Endothelial cell of umbilical vein (primary cell): ENCODE measurements around the gene GSTP1. TPM values are rescaled to one million over a fixed set of nuclear protein-coding genes. Genes with fewer than 3 reads are reported as not detected.
A peak's percentile ranks its signal among the peaks of the same experiment; 100 is the strongest.

Experiments
- BruUV-seq: library from RNA; stranded (reverse); fragments of 400-500 nt; replicated peaks from 2 replicates; lab custom pipeline; 2021; lab: Mats Ljungman, UMichigan
- CTCF ChIA-PET: fragments of 300-600, 350-600 bp; sonication (Branson Sonifier 250); formaldehyde crosslinking; loops from one replicate; lab custom pipeline; 2021; ENCODE audit warnings: antibody characterized with exemption, inconsistent platforms; lab: Charles Lee
- POLR2A ChIA-PET: fragments of 300-600, 350-600 bp; sonication (Branson Sonifier 250); formaldehyde crosslinking; loops from one replicate; lab custom pipeline; 2021; ENCODE audit warnings: antibody characterized with exemption, inconsistent platforms; lab: Charles Lee
- DNase-seq: peaks from one replicate; pipeline ENCODE4 v3.0.0-alpha.2; 2011; ENCODE audit warnings: low read depth, low spot score
- FAIRE-seq: peaks from 2 replicates; lab custom pipeline; 2011; peaks lifted over from hg19 to GRCh38; lab: Jason Lieb, UNC
- H2AFZ ChIP-seq: 2 replicates; pipeline ENCODE4 v1.6.0; 2012; ENCODE audit warnings: low read depth, low read length, control low read depth, inconsistent platforms
- H3K27ac ChIP-seq: 2 replicates; pipeline ENCODE4 v1.5.1; 2011; ENCODE audit warnings: low read depth, mild to moderate bottlenecking, control low read depth, low read length, moderate library complexity; ENCODE audit not compliant: insufficient read depth
- H3K27me3 ChIP-seq, 2 experiments: 2 replicates each; pipeline versions ENCODE4 v1.6.0 to v1.6.1; 2011; ENCODE audit warnings: low read length in 2 of 2, mixed read lengths in 1 of 2; ENCODE audit not compliant: control insufficient read depth in 2 of 2, insufficient read depth in 2 of 2
- H3K36me3 ChIP-seq, 2 experiments: 2 replicates in 1 of 2; 3 replicates in 1 of 2; pipeline ENCODE4 v1.5.1; 2011; ENCODE audit warnings: low read length in 2 of 2, mild to moderate bottlenecking in 1 of 2, moderate library complexity in 1 of 2; ENCODE audit not compliant: control insufficient read depth in 2 of 2, insufficient read depth in 2 of 2; ENCODE audit errors: extremely low read depth in 1 of 2
- H3K4me1 ChIP-seq: 3 replicates; pipeline ENCODE4 v1.5.1; 2011; ENCODE audit warnings: mild to moderate bottlenecking, low read length; ENCODE audit not compliant: control insufficient read depth, insufficient read depth; ENCODE audit errors: extremely low read depth
- H3K4me2 ChIP-seq: 2 replicates; pipeline ENCODE4 v1.6.1; 2011; ENCODE audit warnings: low read length, control low read depth, mixed read lengths; ENCODE audit not compliant: insufficient read depth
- H3K4me3 ChIP-seq, 3 experiments: fragments of 200-600 bp in 1 of 3; sonication (generic), shearing (Covaris generic) in 1 of 3; replicated peaks in 1 of 3; 2 replicates each; pipeline ENCODE4 v1.5.1; 2011 to 2016; ENCODE audit warnings: control low read depth in 3 of 3, low read length in 3 of 3, mild to moderate bottlenecking in 2 of 3, inconsistent platforms in 1 of 3, low read depth in 1 of 3, moderate library complexity in 1 of 3; ENCODE audit not compliant: insufficient read depth in 1 of 3
- H3K79me2 ChIP-seq: 2 replicates; pipeline ENCODE4 v1.6.0; 2012; ENCODE audit warnings: low read length, inconsistent platforms; ENCODE audit not compliant: control insufficient read depth, insufficient read depth
- H3K9ac ChIP-seq: replicated peaks from 2 replicates; pipeline ENCODE3; 2011; ENCODE audit warnings: low read length, control low read depth; ENCODE audit not compliant: insufficient read depth; ENCODE audit errors: extremely low read depth
- H3K9me1 ChIP-seq: replicated peaks from 3 replicates; pipeline ENCODE4 v1.6.0; 2011; ENCODE audit warnings: mild to moderate bottlenecking, low read length; ENCODE audit not compliant: control insufficient read depth, insufficient read depth; ENCODE audit errors: extremely low read depth
- H3K9me3 ChIP-seq: replicated peaks from 2 replicates; pipeline ENCODE4 v1.5.1; 2012; ENCODE audit warnings: low read length, inconsistent platforms; ENCODE audit not compliant: control insufficient read depth, insufficient read depth
- H4K20me1 ChIP-seq: replicated peaks from 2 replicates; pipeline ENCODE3; 2011; ENCODE audit warnings: mild to moderate bottlenecking, low read length; ENCODE audit not compliant: control insufficient read depth, insufficient read depth; ENCODE audit errors: extremely low read depth
- EZH2 ChIP-seq: IDR thresholded peaks from 2 replicates; pipeline ENCODE4 v1.6.1; 2012; ENCODE audit warnings: borderline replicate concordance, low read depth, mild to moderate bottlenecking, moderate library complexity, low read length, inconsistent platforms; ENCODE audit not compliant: severe bottlenecking
- FOS ChIP-seq: IDR thresholded peaks from 2 replicates; pipeline ENCODE4 v1.6.1; 2011; ENCODE audit warnings: mild to moderate bottlenecking, low read length, moderate library complexity, borderline replicate concordance; ENCODE audit not compliant: insufficient read depth
- GATA2 ChIP-seq: IDR thresholded peaks from 2 replicates; pipeline ENCODE4 v1.7.0; 2011; ENCODE audit warnings: low read depth, mild to moderate bottlenecking, moderate library complexity, mixed read lengths, low read length; ENCODE audit not compliant: insufficient read length, insufficient read depth
- JUN ChIP-seq: IDR thresholded peaks from 2 replicates; pipeline ENCODE4 v1.6.1; 2011; ENCODE audit warnings: borderline replicate concordance, low read depth; ENCODE audit not compliant: insufficient read length, insufficient read depth
- MAX ChIP-seq: IDR thresholded peaks from 2 replicates; pipeline ENCODE4 v1.6.1; 2011; ENCODE audit not compliant: insufficient read depth, insufficient read length
- MYC ChIP-seq: IDR thresholded peaks from one replicate; pipeline ENCODE4 v1.6.1; 2011; ENCODE audit warnings: mild to moderate bottlenecking, low read depth, low read length
- POLR2A ChIP-seq: IDR thresholded peaks from 2 replicates; pipeline ENCODE4 v1.6.1; 2012; ENCODE audit warnings: low read depth, mild to moderate bottlenecking, control low read depth, low read length
- POLR2AphosphoS5 ChIP-seq: IDR thresholded peaks from 2 replicates; pipeline ENCODE4 v1.6.1; 2012; ENCODE audit warnings: low read depth, mild to moderate bottlenecking, control low read depth, low read length, moderate library complexity; ENCODE audit not compliant: insufficient read depth
- dilution Hi-C: fragments of 300-500 bp; cut with MboI; formaldehyde crosslinking; loops from one replicate; pipeline ENCODE4 v1.15.0; 2019; ENCODE audit warnings: low sequenced_read_pairs; ENCODE audit not compliant: extremely low pct_ligation_motif_present
- intact Hi-C: fragments of 100-400 bp; cut with micrococcal nuclease; formaldehyde crosslinking; loops from one replicate; pipeline ENCODE4 v1.10.0; 2022
- polyA plus RNA-seq, 4 experiments: library from polyadenylated mRNA; depleted of rRNA in 3 of 4; stranded (reverse) in 3 of 4; unstranded in 1 of 4; fragments of >200 nt; gene quantifications; 2 replicates each; pipeline versions ENCODE4 v1.2.1 to v1.2.3, GENCODE V29; 2011 to 2012; ENCODE audit warnings: missing spikeins in 1 of 4
- total RNA-seq: library from RNA; stranded (reverse); gene quantifications from 2 replicates; pipeline ENCODE4 v1.2.3, GENCODE V29; 2021
- TF ChIP-seq, protein P1 (sequence below), 2 donors: IDR thresholded peaks; 1 replicate in 1 of 2; 2 replicates in 1 of 2; pipeline ENCODE4 v1.5.1; 2011; ENCODE audit warnings: low read length in 2 of 2, mild to moderate bottlenecking in 2 of 2, moderate library complexity in 2 of 2, control low read depth in 1 of 2, inconsistent platforms in 1 of 2, low read depth in 1 of 2; ENCODE audit not compliant: insufficient read depth in 1 of 2; ENCODE audit errors: extremely low read depth in 1 of 2

The GSTP1 gene
- total and polyA plus RNA-seq, 2 donors (not counting 3 experiments of a cell fraction or from before 2014, with no cell fraction given), result 962 to 2,277 TPM

DNA sequence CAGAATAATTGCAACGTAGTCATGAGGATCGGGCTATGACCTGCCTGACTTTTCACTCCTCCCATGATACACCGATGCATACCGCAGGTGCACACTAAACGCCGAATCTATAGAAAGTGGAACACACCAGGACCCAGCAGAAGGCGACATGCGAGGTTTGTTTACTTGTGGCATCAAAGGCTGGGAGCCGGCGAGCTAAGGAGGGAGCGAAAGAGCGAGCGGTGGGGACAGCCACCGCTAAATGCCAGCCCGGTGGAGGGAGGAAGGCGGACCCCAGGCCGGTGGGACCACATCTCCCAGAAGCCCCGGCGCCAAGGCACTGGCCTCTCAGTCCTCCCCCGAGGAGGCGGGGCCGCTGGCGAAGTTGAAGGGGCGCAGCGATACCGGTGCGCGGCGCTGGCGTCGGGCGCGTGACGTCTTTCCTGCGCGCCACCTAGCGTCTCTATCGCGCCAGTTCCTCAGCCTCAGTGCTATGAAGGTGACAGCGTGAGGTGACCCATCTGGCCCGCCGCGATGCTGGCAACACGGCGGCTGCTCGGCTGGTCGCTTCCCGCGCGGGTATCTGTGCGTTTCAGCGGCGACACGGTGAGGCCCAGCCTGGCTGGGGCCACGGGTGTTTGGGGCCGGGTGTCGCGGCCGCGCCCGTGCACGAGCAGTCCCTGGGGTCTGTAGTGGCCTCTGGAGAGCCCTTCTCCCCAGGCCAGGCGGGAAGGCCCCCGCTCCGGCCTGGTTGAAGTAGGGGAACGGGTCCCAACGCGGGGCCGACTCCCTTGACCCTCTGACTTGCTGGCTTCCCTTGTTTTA lies 23.1 kb downstream of the GSTP1 start, which contains the start of gene NDUFV1:
TSS of gene NDUFV1 (plus strand) at position 445 of the 804 bp plus-strand sequence. CDS start at position 514, 69 bp downstream.
- Histone ChIP-seq H3K36me3 (peaks cover 3 to 17% of the 10 kb centered on the region in 2 experiments), H3K4me2 (peak within 1 kb of the TSS; percentile 68), H3K4me3 (peak within 1 kb of the TSS; percentile 32 to 92 (median 61)), H3K9ac (peak within 1 kb of the TSS; percentile 79), H3K9me3 (no peaks in the 10 kb centered on the region), H3K27me3 (no peaks in the 10 kb centered on the region), H3K9me1 (no peaks in the 10 kb centered on the region), H2AFZ (peak within 1 kb of the TSS; percentile 86), H3K4me1 (peaks cover 6% of the 10 kb centered on the region), H3K27ac (peak within 1 kb of the TSS; percentile 25), H3K79me2 (peaks cover 11% of the 10 kb centered on the region), H4K20me1 (no peaks in the 10 kb centered on the region)
- peak; percentile 88 for TF ChIP-seq POLR2A
- peak; percentile 55 for TF ChIP-seq MAX
- no peak for TF ChIP-seq JUN
- TF ChIP-seq EZH2, result no peak
- TF ChIP-seq MYC, result peak; percentile 34
- TF ChIP-seq, protein P1, sequence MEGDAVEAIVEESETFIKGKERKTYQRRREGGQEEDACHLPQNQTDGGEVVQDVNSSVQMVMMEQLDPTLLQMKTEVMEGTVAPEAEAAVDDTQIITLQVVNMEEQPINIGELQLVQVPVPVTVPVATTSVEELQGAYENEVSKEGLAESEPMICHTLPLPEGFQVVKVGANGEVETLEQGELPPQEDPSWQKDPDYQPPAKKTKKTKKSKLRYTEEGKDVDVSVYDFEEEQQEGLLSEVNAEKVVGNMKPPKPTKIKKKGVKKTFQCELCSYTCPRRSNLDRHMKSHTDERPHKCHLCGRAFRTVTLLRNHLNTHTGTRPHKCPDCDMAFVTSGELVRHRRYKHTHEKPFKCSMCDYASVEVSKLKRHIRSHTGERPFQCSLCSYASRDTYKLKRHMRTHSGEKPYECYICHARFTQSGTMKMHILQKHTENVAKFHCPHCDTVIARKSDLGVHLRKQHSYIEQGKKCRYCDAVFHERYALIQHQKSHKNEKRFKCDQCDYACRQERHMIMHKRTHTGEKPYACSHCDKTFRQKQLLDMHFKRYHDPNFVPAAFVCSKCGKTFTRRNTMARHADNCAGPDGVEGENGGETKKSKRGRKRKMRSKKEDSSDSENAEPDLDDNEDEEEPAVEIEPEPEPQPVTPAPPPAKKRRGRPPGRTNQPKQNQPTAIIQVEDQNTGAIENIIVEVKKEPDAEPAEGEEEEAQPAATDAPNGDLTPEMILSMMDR (IDR thresholded peaks at IDR 0.05; ENCODE audit: extremely low read depth in 1 of 2, insufficient read depth in 1 of 2, low read depth in 1 of 2, low read length in 2 of 2), result peak; percentile 48 to 78
- TF ChIP-seq POLR2AphosphoS5, result peak; percentile 92
- TF ChIP-seq FOS, result no peak
- no peak for TF ChIP-seq GATA2
- ChIA-PET POLR2A (no interaction called here), CTCF (no interaction called here)
- intact Hi-C loops (loop anchor here (1.0 to 2.0 kb wide), 4 partner anchors 23 to 98 kb away; partner anchors contain the start of genes CDK2AP2, GSTP1 and NUDT8), dilution Hi-C loops (no loop called here)
- BruUV-seq, result no TSS peak
- FAIRE-seq (peak; percentile 98), DNase-seq (peak; percentile 94)
